IMR-90 (cell line): ENCODE results near the gene ATP1A1. TPM values are rescaled to one million over a fixed set of nuclear protein-coding genes. Genes with fewer than 3 reads are reported as not detected.

ENCODE experiments used
- ATAC-seq: fragments of 200-7000 bp; cut with Tn5 transposase; 2 replicates; pipeline ENCODE4 v1.9.1; 2020; ENCODE audit warnings: low read depth, mild to moderate bottlenecking, moderate library complexity
- BruUV-seq: library from RNA; stranded (reverse); fragments of 400-500 nt; replicated peaks from 2 replicates; lab custom pipeline; 2021; lab: Mats Ljungman, UMichigan
- CTCF ChIA-PET: fragments of 300-600 bp; formaldehyde crosslinking; extraction: SDS; loops from one replicate; lab custom pipeline; 2021; ENCODE audit warnings: antibody characterized with exemption; lab: Yijun Ruan, JAX
- POLR2A ChIA-PET: fragments of 300-600 bp; sonication (Branson Sonifier 250); formaldehyde crosslinking; loops from one replicate; lab custom pipeline; 2022; ENCODE audit warnings: antibody characterized with exemption; ENCODE audit not compliant: unreplicated experiment; lab: Charles Lee
- DNase-seq: peaks from one replicate; pipeline ENCODE4 v3.0.0; 2013
- H2AFZ ChIP-seq: replicated peaks from 2 replicates; pipeline ENCODE3; 2013; ENCODE audit warnings: low read length, mild to moderate bottlenecking; ENCODE audit not compliant: poor library complexity
- H2AK5ac ChIP-seq: 2 replicates; pipeline ENCODE4 v1.6.1; 2013; ENCODE audit warnings: low read depth, low read length, inconsistent platforms
- H2AK9ac ChIP-seq: replicated peaks from 2 replicates; pipeline ENCODE3; 2013; ENCODE audit warnings: mild to moderate bottlenecking, low read depth, low read length, moderate library complexity; ENCODE audit not compliant: poor library complexity
- H2BK120ac ChIP-seq: 2 replicates; pipeline ENCODE4 v1.6.1; 2013; ENCODE audit warnings: low read depth, low read length, inconsistent platforms
- H2BK15ac ChIP-seq: 3 replicates; pipeline ENCODE4 v1.6.1; 2013; ENCODE audit warnings: low read depth, low read length, inconsistent platforms
- H2BK20ac ChIP-seq: 2 replicates; pipeline ENCODE4 v1.6.1; 2013; ENCODE audit warnings: low read depth, mild to moderate bottlenecking, inconsistent platforms, low read length, moderate library complexity
- H2BK5ac ChIP-seq: 2 replicates; pipeline ENCODE4 v1.6.1; 2013; ENCODE audit warnings: mild to moderate bottlenecking, low read depth, low read length, inconsistent platforms; ENCODE audit not compliant: poor library complexity, severe bottlenecking
- H3K14ac ChIP-seq: replicated peaks from 2 replicates; pipeline ENCODE4 v1.6.1; 2013; ENCODE audit warnings: low read depth, low read length, inconsistent platforms
- H3K18ac ChIP-seq: 2 replicates; pipeline ENCODE4 v1.6.1; 2013; ENCODE audit warnings: low read depth, low read length, control low read depth
- H3K23ac ChIP-seq: 2 replicates; pipeline ENCODE4 v1.6.1; 2013; ENCODE audit warnings: low read depth, low read length, inconsistent platforms
- H3K27ac ChIP-seq: 2 replicates; pipeline ENCODE4 v1.5.1; 2013; ENCODE audit warnings: mild to moderate bottlenecking, control low read depth, low read length; ENCODE audit not compliant: insufficient read depth
- H3K27me3 ChIP-seq: 2 replicates; pipeline ENCODE4 v1.6.1; 2013; ENCODE audit warnings: low read length; ENCODE audit not compliant: control insufficient read depth, insufficient read depth
- H3K36me3 ChIP-seq: 2 replicates; pipeline ENCODE4 v1.6.1; 2013; ENCODE audit warnings: low read length, mixed read lengths; ENCODE audit not compliant: control insufficient read depth, insufficient read depth
- H3K4ac ChIP-seq: 2 replicates; pipeline ENCODE4 v1.6.1; 2013; ENCODE audit warnings: low read depth, low read length, inconsistent platforms
- H3K4me1 ChIP-seq: 2 replicates; pipeline ENCODE4 v1.6.1; 2013; ENCODE audit warnings: low read length, mixed read lengths; ENCODE audit not compliant: control insufficient read depth, insufficient read depth
- H3K4me2 ChIP-seq: 2 replicates; pipeline ENCODE4 v1.6.1; 2013; ENCODE audit warnings: low read depth, mild to moderate bottlenecking, control low read depth, low read length, moderate library complexity
- H3K4me3 ChIP-seq: 2 replicates; pipeline ENCODE4 v1.5.1; 2013; ENCODE audit warnings: low read depth, mild to moderate bottlenecking, control low read depth, low read length, moderate library complexity; ENCODE audit not compliant: insufficient read depth
- H3K56ac ChIP-seq: 2 replicates; pipeline ENCODE4 v1.6.1; 2013; ENCODE audit warnings: low read length, inconsistent platforms; ENCODE audit not compliant: insufficient read depth; ENCODE audit errors: extremely low read depth
- H3K79me1 ChIP-seq, 2 experiments: 2 replicates each; pipeline ENCODE4 v1.6.1; 2013; ENCODE audit warnings: low read length in 2 of 2, inconsistent platforms in 1 of 2, low read depth in 1 of 2
- H3K9ac ChIP-seq: 2 replicates; pipeline ENCODE4 v1.6.1; 2013; ENCODE audit warnings: low read depth, low read length, control low read depth
- H3K9me1 ChIP-seq: 2 replicates; pipeline ENCODE4 v1.6.1; 2013; ENCODE audit warnings: low read length, inconsistent platforms; ENCODE audit not compliant: insufficient read depth
- H3K9me3 ChIP-seq: 2 replicates; pipeline ENCODE4 v1.6.1; 2013; ENCODE audit warnings: low read length; ENCODE audit not compliant: control insufficient read depth, insufficient read depth
- H4K20me1 ChIP-seq: 2 replicates; pipeline ENCODE4 v1.6.1; 2013; ENCODE audit warnings: low read length, inconsistent platforms; ENCODE audit not compliant: insufficient read depth
- H4K5ac ChIP-seq: 2 replicates; pipeline ENCODE4 v1.6.1; 2013; ENCODE audit warnings: mild to moderate bottlenecking, low read depth, low read length, control low read depth
- H4K8ac ChIP-seq, 2 experiments: 2 replicates each; pipeline ENCODE4 v1.6.1; 2013; ENCODE audit warnings: low read depth in 2 of 2, low read length in 2 of 2, control low read depth in 1 of 2, inconsistent platforms in 1 of 2
- H4K91ac ChIP-seq: 2 replicates; pipeline ENCODE4 v1.6.1; 2013; ENCODE audit warnings: low read depth, low read length, inconsistent platforms; ENCODE audit not compliant: insufficient read depth
- BHLHE40 ChIP-seq: fragments of 150-350 bp; IDR thresholded peaks from 2 replicates; pipeline ENCODE4 v1.6.1; 2016; ENCODE audit warnings: mild to moderate bottlenecking, low read depth, low read length
- CEBPB ChIP-seq: IDR thresholded peaks from 2 replicates; pipeline ENCODE4 v1.6.1; 2012; ENCODE audit warnings: low read depth, low read length, improper control_type of control experiment
- CHD1 ChIP-seq: IDR thresholded peaks from 2 replicates; pipeline ENCODE4 v1.6.1; 2012; ENCODE audit warnings: low read depth, low read length, improper control_type of control experiment
- CTCF ChIP-seq: conservative IDR thresholded peaks from 2 replicates; pipeline ENCODE4 v1.5.1; 2012; ENCODE audit warnings: mild to moderate bottlenecking, low read depth, low read length, improper control_type of control experiment
- FOS ChIP-seq: fragments of 150-350 bp; IDR thresholded peaks from 2 replicates; pipeline ENCODE4 v1.6.1; 2016; ENCODE audit warnings: low read depth, low read length
- MAFK ChIP-seq: IDR thresholded peaks from 2 replicates; pipeline ENCODE4 v1.6.1; 2012; ENCODE audit warnings: low read depth, low read length, improper control_type of control experiment
- MAZ ChIP-seq: IDR thresholded peaks from 2 replicates; pipeline ENCODE4 v1.6.1; 2012; ENCODE audit warnings: low read depth, mild to moderate bottlenecking, low read length, improper control_type of control experiment, moderate library complexity, borderline replicate concordance
- NFE2L2 ChIP-seq: fragments of 150-350 bp; IDR thresholded peaks from 2 replicates; pipeline ENCODE4 v1.6.1; 2016; ENCODE audit warnings: low read depth, mild to moderate bottlenecking, low read length
- POLR2A ChIP-seq: IDR thresholded peaks from 2 replicates; pipeline ENCODE4 v1.6.1; 2012; ENCODE audit warnings: mild to moderate bottlenecking, low read depth, low read length
- RAD21 ChIP-seq: IDR thresholded peaks from 2 replicates; pipeline ENCODE4 v1.6.1; 2012; ENCODE audit warnings: low read length, improper control_type of control experiment
- RCOR1 ChIP-seq: IDR thresholded peaks from 2 replicates; pipeline ENCODE4 v1.6.1; 2012; ENCODE audit warnings: mild to moderate bottlenecking, low read length, improper control_type of control experiment; ENCODE audit not compliant: insufficient replicate concordance
- RFX5 ChIP-seq: IDR thresholded peaks from 2 replicates; pipeline ENCODE4 v1.8.0; 2012; ENCODE audit warnings: low read depth, mild to moderate bottlenecking, low read length, moderate library complexity
- SMC3 ChIP-seq: fragments of 150-350 bp; IDR thresholded peaks from 2 replicates; pipeline ENCODE4 v1.6.1; 2016; ENCODE audit warnings: low read depth, mild to moderate bottlenecking, antibody characterized with exemption, low read length, moderate library complexity
- USF2 ChIP-seq: fragments of 150-350 bp; IDR thresholded peaks from 2 replicates; pipeline ENCODE4 v1.6.1; 2017; ENCODE audit warnings: mild to moderate bottlenecking, antibody characterized with exemption, low read length, low read depth
- WGBS, 2 experiments: methylation state at CpG; one replicate each; pipeline versions ENCODE4 v1.1.5 to v1.1.7; 2013; ENCODE audit warnings: missing lambda C conversion rate in 2 of 2; ENCODE audit not compliant: insufficient read length in 1 of 2; ENCODE audit errors: extremely low coverage in 2 of 2; 5-methylcytosine and 5-hydroxymethylcytosine counted together
- dilution Hi-C: fragments of 300-500 bp; cut with HindIII; formaldehyde crosslinking; loops from one replicate; pipeline ENCODE4 v1.14.3; 2018; ENCODE audit warnings: low sequenced_read_pairs; ENCODE audit not compliant: unreplicated experiment
- in situ Hi-C: fragments of 300-500 bp; cut with MboI; formaldehyde crosslinking; loops from 3 replicates; pipeline ENCODE4 v1.14.3; 2019; ENCODE audit warnings: low sequenced_read_pairs, inconsistent platforms, mixed read lengths
- intact Hi-C: fragments of 100-400 bp; cut with micrococcal nuclease; formaldehyde crosslinking; loops from 2 replicates; pipeline ENCODE4 v1.10.0; 2022
- polyA plus RNA-seq, 3 experiments: library from polyadenylated mRNA; depleted of rRNA; stranded (reverse); fragments of >200 nt; gene quantifications; 2 replicates each; pipeline ENCODE4 v1.2.3, GENCODE V29; 2012; ENCODE audit warnings: low replicate concordance in 1 of 3
- total RNA-seq: library from RNA; depleted of rRNA; stranded (reverse); fragments of >200 nt; gene quantifications from 2 replicates; pipeline ENCODE4 v1.2.3, GENCODE V29; 2012

Gene ATP1A1
- total and polyA plus RNA-seq, 2 of the 4 experiments (the other 2 are of a cell fraction) = 116 to 125 TPM

- ATAC-seq (no peak), DNase-seq (no peak)
- no peak overlapping the region for H3K9ac ChIP-seq
- H3K4me2 ChIP-seq = no peak overlapping the region
- no peak overlapping the region for H4K8ac ChIP-seq
- H2BK120ac ChIP-seq = no peak overlapping the region
- intact Hi-C loops (no loop called here), in situ Hi-C loops (no loop called here), dilution Hi-C loops (no loop called here)
- H2AK5ac ChIP-seq = no peak overlapping the region
- peaks cover 15% of the 10 kb centered on the region for H3K27me3 ChIP-seq
- no peak overlapping the region for H3K18ac ChIP-seq
- no peaks in the 10 kb centered on the region for H3K4me1 ChIP-seq
- POLR2A ChIA-PET = interaction anchor here (0.6 kb wide), 1 partner anchor 31 kb away, joined by 6 read pairs; no protein-coding TSS in a partner anchor
- no peak overlapping the region for H2AFZ ChIP-seq
- no peak overlapping the region for H2BK15ac ChIP-seq
- 83% methylated on average over 8 of the region's 9 CpGs; no CpG with 5 or more reads in 1 of the 2 experiments for WGBS, 2 experiments
- H3K36me3 ChIP-seq = no peaks in the 10 kb centered on the region
- no peaks in the 10 kb centered on the region for H3K9me1 ChIP-seq
- no peak overlapping the region for H4K5ac ChIP-seq
- H4K91ac ChIP-seq = no peak overlapping the region
- no peaks in the 10 kb centered on the region for H4K20me1 ChIP-seq
- H3K9me3 ChIP-seq = no peaks in the 10 kb centered on the region
- no peaks in the 10 kb centered on the region for H3K79me1 ChIP-seq
- no peak overlapping the region for H3K27ac ChIP-seq
- H3K23ac ChIP-seq = no peak overlapping the region
- H2AK9ac ChIP-seq = no peak overlapping the region
- no peak overlapping the region for H3K4me3 ChIP-seq
- H2BK20ac ChIP-seq = no peak overlapping the region
- no peak overlapping the region for H3K4ac ChIP-seq
- no TSS peak for BruUV-seq
- no peak overlapping the region for H3K56ac ChIP-seq
- TF ChIP-seq MAFK (no peak), RCOR1 (no peak), NFE2L2 (no peak), USF2 (no peak), MAZ (no peak), CHD1 (no peak), SMC3 (no peak), POLR2A (no peak), RFX5 (no peak), CTCF (no peak), CEBPB (no peak), BHLHE40 (no peak), FOS (no peak), RAD21 (no peak)
- H2BK5ac ChIP-seq = no peak overlapping the region
- CTCF ChIA-PET = interaction anchor here (1.0 kb wide), 1 partner anchor 59 kb away, joined by 3 read pairs; no protein-coding TSS in a partner anchor
- no peak overlapping the region for H3K14ac ChIP-seq
Measured at GRCh38 chr1:116426401-116426800, 53.4 kb downstream of the ATP1A1 start.
